CD4-positive, CD25-positive, alpha-beta regulatory T cell (primary cell): ENCODE results near the gene CYB561D2. TPM values are rescaled to one million over a fixed set of nuclear protein-coding genes. Genes with fewer than 3 reads are reported as not detected.

Experiments used
- ATAC-seq, 2 donors: fragments of 150-1000 bp; cut with Tn5 transposase; one replicate each; pipeline ENCODE4 v1.10.0; 2021; ENCODE audit warnings: low read depth in 2 of 2, moderate number of reproducible peaks in 2 of 2, moderate library complexity in 1 of 2
- DNase-seq, 3 donors: peaks; one replicate each; pipeline versions ENCODE4 v3.0.0 to v3.0.0-alpha.2; 2012 to 2022; ENCODE audit warnings: mixed read lengths in 1 of 3
- H3K27ac ChIP-seq: one replicate; pipeline ENCODE4 v1.7.0; 2013; ENCODE audit warnings: mild to moderate bottlenecking, low read length; ENCODE audit not compliant: insufficient read depth, poor library complexity, severe bottlenecking
- H3K27me3 ChIP-seq: one replicate; pipeline ENCODE4 v1.7.0; 2013; ENCODE audit warnings: low read length; ENCODE audit not compliant: control insufficient read depth, insufficient read depth
- H3K36me3 ChIP-seq: one replicate; pipeline ENCODE4 v1.7.0; 2013; ENCODE audit warnings: mild to moderate bottlenecking, low read length, moderate library complexity; ENCODE audit not compliant: control insufficient read depth, insufficient read depth
- H3K4me1 ChIP-seq: 2 replicates; pipeline ENCODE4 v1.7.0; 2013; ENCODE audit warnings: mild to moderate bottlenecking, low read length; ENCODE audit not compliant: insufficient read depth, control insufficient read depth, poor library complexity, severe bottlenecking
- H3K4me3 ChIP-seq: one replicate; pipeline ENCODE4 v1.7.0; 2013; ENCODE audit warnings: low read depth, mild to moderate bottlenecking, low read length, moderate library complexity
- H3K9me3 ChIP-seq, 2 experiments: 1 replicate in 1 of 2; 2 replicates in 1 of 2; pipeline ENCODE4 v1.7.0; 2013; ENCODE audit warnings: low read length in 2 of 2, mild to moderate bottlenecking in 1 of 2, moderate library complexity in 1 of 2; ENCODE audit not compliant: control insufficient read depth in 2 of 2
- H3K27ac Mint-ChIP-seq, 3 donors: one replicate each; pipeline ENCODE4 v1.8.0; 2020 to 2022; ENCODE audit warnings: mild to moderate bottlenecking in 3 of 3, mixed read lengths in 3 of 3, moderate library complexity in 2 of 3
- H3K27me3 Mint-ChIP-seq: one replicate; pipeline ENCODE4 v1.8.0; 2022; ENCODE audit warnings: mild to moderate bottlenecking, mixed read lengths
- H3K36me3 Mint-ChIP-seq: one replicate; pipeline ENCODE4 v1.8.0; 2020; ENCODE audit warnings: mixed read lengths
- H3K4me1 Mint-ChIP-seq, 4 donors: one replicate each; pipeline ENCODE4 v1.8.0; 2020 to 2022; ENCODE audit warnings: mixed read lengths in 4 of 4, mild to moderate bottlenecking in 1 of 4
- H3K4me3 Mint-ChIP-seq, 4 donors: one replicate each; pipeline ENCODE4 v1.8.0; 2020 to 2022; ENCODE audit warnings: mild to moderate bottlenecking in 4 of 4, mixed read lengths in 4 of 4, moderate library complexity in 3 of 4
- H3K9me3 Mint-ChIP-seq, 7 donors: one replicate each; pipeline ENCODE4 v1.8.0; 2020 to 2022; ENCODE audit warnings: mixed read lengths in 7 of 7, mild to moderate bottlenecking in 3 of 7, moderate library complexity in 2 of 7
- polyA plus RNA-seq, 4 donors: library from polyadenylated mRNA; unstranded; fragments of 300-500 nt; fragmentation: Illumina TruSeq; gene quantifications; one replicate each; pipeline ENCODE4 v1.2.3, GENCODE V29; 2021
- total RNA-seq: library from RNA; stranded (reverse); gene quantifications from one replicate; pipeline ENCODE4 v1.2.3, GENCODE V29; 2022

CYB561D2 gene
- total and polyA plus RNA-seq, 5 donors from 2014 or later = 28.5 to 92.2 (median 73.8) TPM

GRCh38 chr3:50355829-50356552, 5.3 kb downstream of the CYB561D2 start:
- DNase-seq = no peak
- Mint-ChIP-seq H3K9me3 (no peaks in the 10 kb centered on the region), H3K36me3 (peaks cover 19% of the 10 kb centered on the region), H3K27ac (peak overlapping the region in 1 of 3 donors; percentile 26), H3K4me1 (peaks cover 0 to 77% (median 37%) of the 10 kb centered on the region in 4 donors), H3K4me3 (peak overlapping the region; percentile 90 to 99 (median 94)), H3K27me3 (no peaks in the 10 kb centered on the region)
- Histone ChIP-seq H3K4me1 (peaks cover 49% of the 10 kb centered on the region), H3K9me3 (no peaks in the 10 kb centered on the region), H3K36me3 (peaks cover 40% of the 10 kb centered on the region), H3K27ac (no peak overlapping the region), H3K4me3 (peak overlapping the region; percentile 71), H3K27me3 (no peaks in the 10 kb centered on the region)
- ATAC-seq = no peak

- peak overlapping the region; percentile 71 for H3K4me3 ChIP-seq
- Mint-ChIP-seq H3K9me3 (no peaks in the 10 kb centered on the region), H3K4me1 (peaks cover 0 to 71% (median 35%) of the 10 kb centered on the region in 4 donors), H3K27ac (peak overlapping the region; percentile 26 to 78 (median 54)), H3K27me3 (no peaks in the 10 kb centered on the region), H3K36me3 (peaks cover 19% of the 10 kb centered on the region), H3K4me3 (peak overlapping the region; percentile 90 to 99 (median 94))
- H3K9me3 ChIP-seq = no peaks in the 10 kb centered on the region
- H3K27ac ChIP-seq = no peak overlapping the region
- peaks cover 40% of the 10 kb centered on the region for H3K36me3 ChIP-seq
- no peak for DNase-seq
- ATAC-seq = no peak
- H3K27me3 ChIP-seq = no peaks in the 10 kb centered on the region
- peaks cover 44% of the 10 kb centered on the region for H3K4me1 ChIP-seq
Measured at GRCh38 chr3:50356553-50356952, 5.9 kb downstream of the CYB561D2 start.

- Histone ChIP-seq H3K36me3 (peaks cover 40% of the 10 kb centered on the region), H3K4me1 (peaks cover 40% of the 10 kb centered on the region), H3K4me3 (peak overlapping the region; percentile 71), H3K27me3 (no peaks in the 10 kb centered on the region), H3K27ac (no peak overlapping the region), H3K9me3 (no peaks in the 10 kb centered on the region)
- Mint-ChIP-seq H3K27ac (peak overlapping the region in 1 of 3 donors; percentile 78), H3K27me3 (no peaks in the 10 kb centered on the region), H3K4me3 (peak overlapping the region; percentile 90 to 99 (median 94)), H3K4me1 (peaks cover 0 to 64% (median 35%) of the 10 kb centered on the region in 4 donors), H3K9me3 (no peaks in the 10 kb centered on the region), H3K36me3 (peaks cover 19% of the 10 kb centered on the region)
- DNase-seq (no peak), ATAC-seq (no peak)
Measured at GRCh38 chr3:50357481-50357880, 6.8 kb downstream of the CYB561D2 start.

- peaks cover 30% of the 10 kb centered on the region for H3K36me3 ChIP-seq
- Mint-ChIP-seq H3K27ac (peak overlapping the region; percentile 63 to 86 (median 84)), H3K36me3 (peaks cover 16% of the 10 kb centered on the region), H3K9me3 (no peaks in the 10 kb centered on the region), H3K27me3 (no peaks in the 10 kb centered on the region), H3K4me3 (peak overlapping the region; percentile 90 to 99 (median 94)), H3K4me1 (peaks cover 0 to 59% (median 33%) of the 10 kb centered on the region in 4 donors)
- DNase-seq = no peak
- H3K4me3 ChIP-seq = peak overlapping the region; percentile 71
- no peaks in the 10 kb centered on the region for H3K27me3 ChIP-seq
- no peak for ATAC-seq
- peak overlapping the region; percentile 77 for H3K27ac ChIP-seq
- H3K4me1 ChIP-seq = peaks cover 40% of the 10 kb centered on the region
- no peaks in the 10 kb centered on the region for H3K9me3 ChIP-seq
Measured at GRCh38 chr3:50358355-50358910, 7.8 kb downstream of the CYB561D2 start.

GRCh38 chr3:50358911-50359759, 8.5 kb downstream of the CYB561D2 start, which contains the start of gene TMEM115:
Gene TMEM115 (minus strand): TSS chr3:50359521. CDS start chr3:50359063, 458 bp downstream.
- peaks cover 15% of the 10 kb centered on the region for H3K36me3 Mint-ChIP-seq
- H3K27me3 ChIP-seq = no peaks in the 10 kb centered on the region
- peaks cover 23% of the 10 kb centered on the region for H3K36me3 ChIP-seq
- H3K4me3 Mint-ChIP-seq = peak within 1 kb of the TSS; percentile 93 to 99 (median 98)
- H3K4me1 Mint-ChIP-seq = peaks cover 0 to 60% (median 32%) of the 10 kb centered on the region in 4 donors
- H3K27me3 Mint-ChIP-seq = no peaks in the 10 kb centered on the region
- ATAC-seq (peak; percentile 100), DNase-seq (peak; percentile 96 to 98 (median 96))
- H3K27ac ChIP-seq = peak within 1 kb of the TSS; percentile 77
- H3K4me1 ChIP-seq = peaks cover 42% of the 10 kb centered on the region
- no peaks in the 10 kb centered on the region for H3K9me3 Mint-ChIP-seq
- H3K9me3 ChIP-seq = no peaks in the 10 kb centered on the region
- peak within 1 kb of the TSS; percentile 71 for H3K4me3 ChIP-seq
- H3K27ac Mint-ChIP-seq = peak within 1 kb of the TSS; percentile 93 to 98 (median 98)

GRCh38 chr3:50359760-50360110, 9.1 kb downstream of the CYB561D2 start:
- H3K4me1 Mint-ChIP-seq = peaks cover 0 to 57% (median 30%) of the 10 kb centered on the region in 4 donors
- H3K9me3 Mint-ChIP-seq = no peaks in the 10 kb centered on the region
- peaks cover 48% of the 10 kb centered on the region for H3K4me1 ChIP-seq

GRCh38 chr3:50364573-50365079, 14.0 kb downstream of the CYB561D2 start:
- DNase-seq = no peak
- Histone ChIP-seq H3K9me3 (no peaks in the 10 kb centered on the region), H3K36me3 (no peaks in the 10 kb centered on the region), H3K4me3 (no peak overlapping the region), H3K27me3 (no peaks in the 10 kb centered on the region), H3K27ac (no peak overlapping the region), H3K4me1 (peaks cover 35% of the 10 kb centered on the region)
- no peak for ATAC-seq
- no peaks in the 10 kb centered on the region for H3K9me3 Mint-ChIP-seq
- H3K27me3 Mint-ChIP-seq = no peaks in the 10 kb centered on the region
- H3K27ac Mint-ChIP-seq = no peak overlapping the region
- no peaks in the 10 kb centered on the region for H3K36me3 Mint-ChIP-seq
- H3K4me1 Mint-ChIP-seq = peaks cover 0 to 50% (median 5%) of the 10 kb centered on the region in 4 donors
- peak overlapping the region; percentile 71 to 98 (median 92) for H3K4me3 Mint-ChIP-seq

More at GRCh38 chr3:50359760-50360110, 9.1 kb downstream of the CYB561D2 start:
- H3K9me3 ChIP-seq = no peaks in the 10 kb centered on the region
- peak overlapping the region; percentile 93 to 99 (median 98) for H3K4me3 Mint-ChIP-seq
- H3K36me3 Mint-ChIP-seq = peaks cover 10% of the 10 kb centered on the region
- H3K27ac ChIP-seq = no peak overlapping the region
- peak overlapping the region; percentile 93 to 98 (median 98) for H3K27ac Mint-ChIP-seq
- peak; percentile 0 to 1 for ATAC-seq
- H3K27me3 ChIP-seq = no peaks in the 10 kb centered on the region
- peak overlapping the region; percentile 71 for H3K4me3 ChIP-seq
- no peak for DNase-seq
- peaks cover 17% of the 10 kb centered on the region for H3K36me3 ChIP-seq
- H3K27me3 Mint-ChIP-seq = no peaks in the 10 kb centered on the region
